ENCODE results near the gene TMEM100.

GRCh38 chr17:55764610-55765009 is 41.9 kb upstream of the TMEM100 start:
- TF ChIP-seq CTCF (IDR thresholded peaks at IDR 0.05) = no peak
- TF ChIP-seq POLR2AphosphoS5 (IDR thresholded peaks at IDR 0.05) = no peak
- no peak for TF ChIP-seq EP300 (IDR thresholded peaks at IDR 0.05)

Measured in stomach (tissue), 4 donors.